Hematopoietic multipotent progenitor cell treated with erythropoietin and hydrocortisone succinate and interleukin-3 and kit ligand, for 15 days (in vitro differentiated cells): ENCODE results near the gene RAB10.
"Not testable (repeated sequence)": the region's sequence is repeated elsewhere in the genome, so short reads cannot be mapped to it uniquely, and the experiment has no call there.

ENCODE experiments used
- DNase-seq: peaks from one replicate; pipeline ENCODE4 v3.0.0-alpha.2; 2015; ENCODE audit warnings: low spot score

Gene RAB10

DNA sequence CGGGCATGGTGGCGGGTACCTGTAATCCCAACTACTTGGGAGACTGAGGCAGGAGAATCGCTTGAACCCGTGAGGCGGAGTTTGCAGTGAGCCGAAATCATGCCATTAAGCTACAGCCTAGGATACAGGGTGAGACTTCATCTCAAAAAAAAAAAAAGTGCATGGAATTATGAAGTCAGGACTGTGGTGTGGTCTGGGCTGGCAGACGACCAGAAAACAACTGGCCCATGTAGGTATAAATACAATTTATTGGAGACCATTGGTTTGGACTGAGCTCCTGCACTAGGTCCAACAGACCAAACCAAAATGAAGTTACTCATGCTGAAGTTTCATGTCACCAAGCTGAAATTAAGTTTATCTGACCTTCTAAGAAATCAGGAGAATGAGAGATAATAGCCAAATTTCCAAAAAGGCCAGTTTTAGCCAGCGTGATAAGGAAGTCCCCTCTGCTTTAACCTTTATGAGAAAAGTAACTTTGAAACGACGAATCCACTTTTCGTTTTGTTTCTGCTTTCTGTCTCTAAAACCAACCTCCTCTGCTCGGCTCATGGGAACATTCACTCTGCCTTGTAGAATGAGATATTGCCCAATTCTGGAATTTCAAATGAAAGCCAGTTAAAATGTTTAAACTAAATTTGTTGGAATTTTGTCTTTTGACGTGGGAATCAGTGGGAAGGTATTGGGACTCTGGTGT, 17.7 kb upstream of the RAB10 start:
- DNase-seq: no peak

DNA sequence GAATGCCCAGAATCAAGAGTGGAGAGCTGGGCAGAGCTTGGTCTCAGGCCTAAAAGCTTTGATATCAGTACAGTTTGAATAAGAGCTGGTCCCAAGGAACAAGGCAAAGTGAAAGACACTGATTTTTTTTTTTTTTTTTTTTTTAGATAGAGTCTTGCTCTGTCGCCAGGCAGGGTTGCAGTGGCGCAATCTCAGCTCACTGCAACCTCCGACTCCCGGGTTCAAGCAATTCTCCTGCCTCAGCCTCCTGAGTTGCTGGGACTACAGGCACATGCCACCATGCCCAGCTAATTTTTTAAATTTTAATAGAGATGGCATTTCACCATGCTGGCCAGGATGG, 17.2 kb upstream of the RAB10 start:
- not testable (repeated sequence) for DNase-seq

DNA sequence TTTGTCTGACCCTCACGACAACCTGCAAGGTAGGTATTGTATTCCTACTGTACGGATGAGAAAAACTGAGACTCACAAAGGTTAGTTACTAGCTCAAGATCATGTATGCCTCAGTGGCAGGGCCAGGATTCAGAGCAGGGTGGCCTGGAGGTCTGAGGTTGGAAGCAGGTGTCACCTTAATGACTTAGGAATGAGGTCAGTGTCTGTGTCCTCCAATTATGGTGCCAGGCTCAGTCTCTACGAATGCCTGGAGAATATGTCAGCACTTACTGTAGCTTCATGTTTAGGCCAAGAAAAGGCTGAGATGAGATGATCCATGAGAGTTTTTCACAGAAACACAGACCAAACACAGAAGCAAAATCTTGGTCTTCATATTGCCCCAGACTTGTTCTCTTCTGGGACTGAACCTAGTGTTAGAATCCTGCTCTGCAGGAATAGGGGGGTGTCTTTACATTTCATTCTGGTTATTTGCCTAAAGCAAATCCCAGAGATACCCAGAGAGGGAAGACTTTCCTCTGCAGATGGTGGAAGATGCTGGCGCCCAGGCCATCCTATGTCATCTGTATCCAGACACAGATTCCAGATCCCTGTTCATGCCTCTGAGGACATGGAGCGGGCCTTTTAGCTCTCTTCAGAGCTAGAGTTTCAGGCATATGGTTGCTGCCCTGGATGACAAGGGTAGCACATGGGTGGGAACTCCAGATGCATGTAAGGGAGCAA, 16.3 kb upstream of the RAB10 start:
- no peak for DNase-seq

DNA sequence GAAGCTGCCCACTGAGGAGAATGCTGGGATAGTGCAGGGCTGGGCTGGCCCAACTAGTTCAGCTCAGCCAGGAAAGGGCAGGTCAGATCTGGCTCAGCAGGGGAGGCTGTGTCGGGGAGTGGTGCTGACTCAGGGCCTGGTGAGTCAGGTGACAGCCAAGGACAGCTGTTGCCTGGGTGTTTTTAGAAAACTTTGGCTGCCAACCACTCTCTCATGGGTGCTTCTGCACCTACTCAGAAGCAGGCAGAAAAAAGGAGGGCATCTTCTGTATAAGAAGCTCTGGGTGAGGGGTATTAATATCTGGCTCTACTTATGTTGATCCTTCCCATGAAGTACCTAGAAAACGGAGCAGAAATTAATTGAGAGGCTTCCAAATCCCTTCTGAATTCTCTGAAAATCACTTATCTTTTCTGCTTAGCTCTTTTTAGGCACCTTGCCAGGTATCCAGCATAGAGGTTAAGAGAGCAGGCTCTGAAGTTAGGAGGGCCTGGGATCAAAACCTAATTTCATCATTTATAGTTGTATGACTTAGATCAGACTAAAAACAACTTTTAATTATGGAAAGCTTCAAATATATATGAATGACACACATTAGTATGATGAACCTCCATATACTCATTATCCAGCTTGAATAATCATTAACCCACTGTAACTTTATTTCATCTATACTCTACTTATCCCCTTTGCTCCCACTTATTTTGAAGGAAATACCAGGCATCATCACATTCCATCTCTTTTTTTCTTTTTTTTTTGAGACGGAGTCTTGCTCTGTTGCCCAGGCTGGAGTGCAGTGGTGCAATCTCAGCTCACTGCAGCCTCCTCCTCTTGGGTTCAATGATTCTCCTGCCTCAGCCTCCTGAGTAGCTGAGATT, 15.5 kb upstream of the RAB10 start:
- peak; percentile 81 for DNase-seq

DNA sequence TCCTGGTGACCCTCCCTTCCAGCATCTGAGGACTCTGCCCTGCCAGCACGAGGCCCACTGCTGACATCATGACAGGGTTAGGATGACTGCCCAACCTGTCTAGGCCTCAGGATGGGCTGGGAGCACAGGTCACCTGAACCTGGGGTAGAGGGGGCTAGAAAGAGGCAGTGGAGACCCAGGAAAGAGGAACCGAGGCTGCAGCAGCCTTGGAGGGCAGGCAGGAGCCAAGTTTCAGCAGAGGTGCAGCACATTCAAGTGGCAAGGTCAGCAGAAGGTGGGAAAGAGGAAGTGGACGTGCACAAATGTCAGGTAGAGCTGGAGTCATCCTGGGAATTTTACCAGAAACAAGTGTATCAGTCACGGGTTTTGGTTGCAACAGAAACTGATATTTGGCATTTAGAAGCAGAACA, 13.6 kb upstream of the RAB10 start:
- no peak for DNase-seq

DNA sequence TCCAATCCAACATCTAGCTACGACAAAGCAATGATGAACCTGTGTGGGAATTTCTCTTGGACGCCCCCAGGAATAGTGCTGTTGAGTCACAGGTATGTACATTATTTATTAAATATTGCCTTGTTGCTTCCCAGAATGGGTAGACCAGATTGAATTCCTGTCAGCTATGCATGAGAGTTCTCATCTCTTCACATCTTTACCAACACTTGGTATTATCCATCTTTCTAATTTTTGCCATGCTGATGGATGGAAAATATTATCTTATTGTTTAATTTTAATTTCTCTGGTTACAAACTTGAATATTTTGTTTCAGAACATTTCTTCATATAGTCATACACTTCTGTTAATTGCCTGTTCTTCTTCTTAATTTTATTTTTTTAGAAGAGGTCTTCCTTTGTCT, 9.6 kb upstream of the RAB10 start:
- DNase-seq: no peak

DNA sequence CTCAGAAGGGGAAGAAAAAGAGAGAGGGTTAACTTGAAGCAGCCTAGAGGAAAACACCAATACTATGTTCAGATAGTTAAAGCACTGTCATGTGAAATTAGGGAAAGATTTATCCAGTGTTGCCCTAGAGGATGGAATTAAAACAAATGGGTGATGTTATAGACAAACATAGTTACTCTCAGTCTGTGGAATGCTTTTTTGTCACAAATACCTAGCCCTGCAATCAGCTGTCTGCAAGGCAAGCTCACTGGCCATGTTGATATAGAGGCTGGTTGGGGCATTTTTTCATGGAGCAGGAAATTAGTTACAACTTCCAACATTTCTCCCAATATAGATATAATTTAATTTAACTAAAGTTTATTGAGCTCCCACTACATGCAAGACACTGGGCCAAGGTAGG, 8.4 kb upstream of the RAB10 start:
- no peak for DNase-seq

DNA sequence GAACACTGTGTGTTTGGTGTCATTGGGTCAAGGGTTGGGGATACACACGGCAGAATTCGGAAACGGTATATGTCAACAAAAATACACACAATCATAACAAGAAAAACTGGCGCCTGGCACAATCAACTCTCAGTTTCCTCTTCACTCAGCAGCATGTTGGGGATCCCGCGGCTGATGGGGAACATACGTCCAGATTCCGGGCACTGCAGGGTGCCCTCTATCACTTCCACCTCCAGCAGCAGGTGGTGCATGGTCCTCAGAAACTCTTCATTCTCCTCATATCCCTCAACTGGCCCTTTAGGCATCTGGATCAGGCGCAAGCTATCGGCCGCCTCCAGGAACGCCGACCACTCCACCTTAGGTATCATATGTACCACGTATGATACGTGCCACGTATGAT, 5.8 kb upstream of the RAB10 start:
- not testable (repeated sequence) for DNase-seq

DNA sequence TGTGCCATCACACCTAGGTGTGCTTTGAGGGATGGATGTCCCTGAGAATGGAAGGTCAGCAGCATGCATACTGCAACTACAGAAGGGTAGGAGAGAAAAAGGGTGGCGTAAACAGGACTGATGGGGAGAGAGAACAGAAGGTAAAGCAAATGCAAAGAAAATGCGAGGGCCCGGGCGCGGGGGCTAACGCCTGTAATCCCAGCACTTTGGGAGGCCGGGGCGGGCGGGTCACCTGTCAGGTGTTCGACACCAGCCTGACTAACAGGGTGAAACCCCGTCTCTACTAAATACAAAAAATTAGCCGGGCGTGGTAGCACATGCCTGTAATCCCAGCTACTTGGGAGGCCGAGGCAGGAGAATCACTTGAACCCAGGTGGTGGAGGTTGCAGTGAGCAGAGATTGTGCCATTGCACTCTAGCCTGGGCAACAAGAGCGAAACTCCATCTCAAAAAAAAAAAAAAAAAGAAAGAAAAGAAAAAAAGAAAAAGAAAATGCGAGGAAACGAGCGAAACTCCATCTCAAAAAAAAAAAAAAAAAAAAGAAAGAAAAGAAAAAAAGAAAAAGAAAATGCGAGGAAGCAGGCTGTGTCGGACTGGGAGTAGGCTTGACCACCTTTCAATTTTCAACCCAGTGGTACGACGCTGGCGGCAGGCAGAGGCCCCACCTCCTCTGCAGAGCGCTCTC, 1.2 kb upstream of the RAB10 start:
- DNase-seq: not testable (repeated sequence)

DNA sequence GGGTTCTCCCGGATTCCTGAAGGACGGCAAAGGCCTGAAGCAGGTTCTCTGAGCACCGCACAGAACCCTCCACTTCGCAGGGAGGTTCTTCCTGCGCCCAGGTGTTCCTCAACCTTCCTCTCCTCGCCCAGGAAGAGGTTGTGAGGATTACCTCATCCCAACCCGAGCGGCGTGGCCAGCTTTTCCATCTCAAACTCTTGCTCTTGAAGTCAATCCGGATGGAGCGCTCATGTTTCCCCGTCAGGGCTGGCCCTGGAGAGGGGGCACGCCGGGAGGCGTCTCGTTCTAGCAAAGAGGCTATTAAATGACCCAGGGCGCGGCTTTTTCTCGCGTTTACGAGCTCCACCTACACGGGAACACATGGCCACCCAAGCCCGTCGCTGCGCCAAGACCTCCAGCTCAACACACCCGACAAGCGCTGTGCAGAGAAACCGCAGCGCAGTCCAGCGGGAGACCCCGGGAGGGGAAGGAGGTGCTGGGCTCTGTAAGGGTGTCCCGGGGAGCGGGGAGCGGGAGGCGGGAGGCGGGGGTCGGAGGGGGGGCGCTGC, 540 bp upstream of the RAB10 start:
- no peak for DNase-seq

DNA sequence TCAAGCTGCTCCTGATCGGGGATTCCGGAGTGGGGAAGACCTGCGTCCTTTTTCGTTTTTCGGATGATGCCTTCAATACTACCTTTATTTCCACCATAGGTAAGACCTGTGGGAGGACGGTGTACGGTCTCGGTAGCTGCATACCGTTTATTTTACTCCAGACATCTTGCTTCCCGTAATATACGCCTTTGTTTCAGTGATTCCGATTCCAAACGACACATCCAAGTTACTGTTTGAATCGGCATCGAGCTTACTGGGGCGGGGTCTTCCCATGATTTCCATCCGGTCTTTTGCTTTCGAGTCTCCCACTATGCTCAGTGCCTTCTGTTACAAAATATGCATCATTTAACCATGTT, 731 bp downstream of the RAB10 start:
- DNase-seq: no peak

DNA sequence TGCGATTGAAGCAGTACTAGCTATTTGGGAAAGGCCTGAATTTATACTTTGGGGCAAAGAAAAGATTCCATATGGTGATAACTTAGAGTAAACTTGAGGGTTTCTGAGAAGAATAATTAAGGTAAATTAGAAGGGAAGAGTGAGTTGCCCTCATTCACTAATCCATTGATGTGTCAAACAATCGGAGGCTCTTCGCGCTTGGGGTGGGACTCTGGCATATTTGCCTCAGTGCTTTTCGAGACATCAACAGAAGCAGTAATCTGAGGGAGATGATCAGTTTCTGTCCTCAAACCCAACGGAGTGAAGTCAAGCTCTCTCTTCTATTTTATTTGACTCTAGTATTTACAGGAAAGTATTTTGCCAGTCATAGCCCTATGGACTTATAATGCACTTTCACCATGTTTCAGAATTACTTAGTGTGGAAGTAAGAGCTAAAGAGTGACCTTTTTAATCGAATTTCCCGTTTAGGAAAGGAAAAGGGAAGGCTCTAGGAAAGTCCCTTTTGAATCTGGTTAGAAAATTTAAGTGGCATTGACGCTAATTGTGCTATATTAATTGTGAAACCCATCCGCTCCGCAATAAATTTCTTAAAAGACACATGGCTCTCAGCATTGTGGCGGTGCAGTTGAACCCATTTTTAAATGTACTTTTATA, 1.3 kb downstream of the RAB10 start:
- DNase-seq: peak; percentile 55

DNA sequence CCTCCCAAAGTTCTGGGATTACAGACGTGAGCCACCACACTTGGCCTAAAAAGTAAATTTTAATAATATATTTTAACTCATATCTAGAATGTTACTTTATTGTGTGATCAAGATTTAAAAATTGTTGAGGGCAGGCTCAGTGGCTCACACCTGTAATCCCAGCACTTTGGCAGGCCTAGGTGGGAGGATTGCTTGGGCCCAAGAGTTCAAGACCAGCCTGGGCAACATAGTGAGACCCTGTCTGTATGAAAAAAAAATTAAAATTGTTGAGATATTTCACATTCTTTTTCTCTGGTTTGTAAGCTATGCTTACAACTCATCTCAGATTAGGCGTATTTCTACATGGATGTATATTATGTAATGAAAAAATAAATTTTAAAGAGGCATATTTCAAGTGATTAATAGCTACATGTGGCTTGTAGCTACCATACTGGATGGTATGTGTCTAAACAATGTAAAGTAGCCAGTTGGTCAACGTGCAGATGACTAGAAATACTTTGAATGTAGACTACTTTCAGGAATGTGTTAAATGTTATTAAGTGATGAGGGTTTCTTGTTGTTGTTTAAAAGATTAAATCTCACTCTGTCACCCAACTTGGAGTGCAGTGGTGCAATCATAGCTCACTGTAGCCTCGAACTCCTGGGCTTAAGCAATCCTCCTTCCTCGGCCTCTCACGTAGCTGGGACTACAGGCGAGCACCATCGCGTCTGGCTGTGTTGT, 5.9 kb downstream of the RAB10 start:
- peak; percentile 27 for DNase-seq

DNA sequence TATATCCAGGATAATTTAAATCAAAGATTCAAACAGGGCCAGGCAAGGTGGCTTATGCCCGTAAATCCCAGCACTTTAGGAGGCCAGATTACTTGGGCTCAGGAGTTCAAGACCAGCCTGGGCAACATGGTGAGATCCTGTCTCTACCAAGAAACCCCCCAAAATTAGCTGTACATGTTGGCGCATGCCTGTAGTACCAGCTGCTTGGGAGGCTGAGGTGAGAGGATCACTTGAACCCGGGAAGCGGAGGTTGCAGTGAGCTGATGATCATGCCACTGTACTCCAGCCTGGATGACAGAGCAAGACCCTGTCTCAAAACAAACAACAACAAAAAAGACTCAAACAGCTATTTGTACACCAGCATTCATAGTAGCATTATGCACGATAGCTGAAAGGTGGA, 9.2 kb downstream of the RAB10 start:
- no peak for DNase-seq

DNA sequence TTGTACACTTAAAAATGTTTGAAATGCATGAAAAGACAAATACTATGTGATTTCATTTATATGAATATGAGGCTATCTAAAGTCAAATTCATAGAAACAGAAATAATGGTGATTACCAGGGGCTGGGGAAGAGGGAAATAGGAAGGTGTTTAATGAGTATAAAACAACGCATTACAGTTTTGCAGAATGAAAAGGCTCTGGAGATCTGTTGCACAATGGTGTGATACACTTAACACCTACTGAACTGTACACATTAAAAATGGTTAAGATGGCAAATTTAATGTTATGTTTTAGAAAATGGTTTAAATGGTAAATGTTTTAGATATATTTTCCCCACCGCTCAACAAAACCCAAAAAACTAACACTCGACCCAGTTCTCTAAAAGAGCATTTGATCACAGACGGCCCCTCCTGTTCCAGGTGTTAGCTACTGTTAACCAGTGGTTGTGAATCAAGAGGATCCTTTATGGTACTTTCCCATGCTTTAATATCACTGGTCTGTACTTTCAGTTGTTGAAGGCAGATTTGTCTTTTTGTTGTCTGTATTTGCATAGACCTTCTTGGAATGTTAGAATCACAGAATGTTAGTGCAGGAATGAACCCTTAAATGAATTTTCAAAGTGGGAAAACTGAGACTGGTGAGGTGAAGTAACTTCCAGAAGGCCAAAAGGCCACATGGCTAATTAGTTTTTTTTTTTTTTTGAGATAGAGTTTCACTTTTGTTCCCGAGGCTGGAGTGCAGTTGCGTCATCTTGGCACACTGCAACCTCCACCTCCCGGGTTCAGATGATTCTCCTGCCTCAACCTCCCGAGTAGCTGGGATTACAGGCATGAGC, 10.2 kb downstream of the RAB10 start:
- peak; percentile 45 for DNase-seq

DNA sequence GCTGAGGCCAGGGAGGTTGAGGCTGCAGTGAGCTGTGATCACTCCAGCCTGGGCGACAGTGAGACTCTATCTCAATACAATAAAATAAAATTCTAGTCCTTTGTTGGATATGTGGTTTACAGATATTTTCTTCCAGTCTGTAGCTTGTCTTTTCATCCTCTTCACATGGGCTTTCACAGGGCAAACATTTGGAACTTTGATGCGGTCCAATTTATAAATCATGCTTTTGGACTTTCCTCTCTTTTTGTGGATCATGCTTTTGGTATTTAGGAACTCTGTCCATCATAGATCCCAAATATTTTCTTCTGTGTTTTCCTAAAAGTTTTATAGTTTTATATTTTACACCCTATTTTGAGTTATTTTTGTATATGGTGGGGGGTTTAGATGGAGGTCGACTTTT, 14.9 kb downstream of the RAB10 start:
- DNase-seq: no peak

DNA sequence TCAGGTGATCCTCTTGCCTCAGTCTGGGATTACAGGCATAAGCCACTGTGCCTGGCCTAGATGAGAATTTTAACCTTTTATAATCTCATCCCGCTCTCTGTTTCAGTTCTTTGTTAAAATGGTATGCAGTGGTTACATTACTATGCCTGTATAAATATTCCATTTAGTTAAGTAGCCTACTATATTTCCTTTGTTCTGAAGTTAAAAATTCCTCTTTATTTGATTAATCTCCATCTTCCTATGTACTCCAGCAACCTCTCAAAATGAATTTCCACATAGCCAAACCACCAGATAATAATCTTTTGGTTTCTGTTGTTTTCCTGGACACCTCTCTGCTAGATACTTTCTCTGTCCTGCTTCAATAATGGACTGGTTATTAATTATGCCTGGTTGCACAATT, 15.8 kb downstream of the RAB10 start:
- no peak for DNase-seq

DNA sequence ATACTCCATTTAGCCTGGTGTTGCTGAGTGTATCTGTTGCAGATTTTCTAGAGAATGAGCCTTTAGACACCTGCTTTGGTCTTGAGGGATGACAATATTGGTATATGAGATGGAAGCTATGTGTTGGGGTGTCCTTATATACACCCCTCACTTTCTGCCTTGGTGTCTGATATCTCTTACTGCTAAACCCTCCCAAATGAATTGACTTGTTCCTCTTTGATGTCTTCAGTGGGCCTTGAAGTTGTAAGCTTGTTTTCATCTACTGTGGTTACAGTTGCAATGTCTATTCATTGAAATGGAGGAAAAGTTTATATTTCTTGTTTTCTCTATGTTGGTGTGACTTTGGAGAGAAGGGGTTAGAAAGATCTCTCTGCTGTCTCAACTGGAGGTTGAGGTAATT, 18.9 kb downstream of the RAB10 start:
- DNase-seq: no peak

DNA sequence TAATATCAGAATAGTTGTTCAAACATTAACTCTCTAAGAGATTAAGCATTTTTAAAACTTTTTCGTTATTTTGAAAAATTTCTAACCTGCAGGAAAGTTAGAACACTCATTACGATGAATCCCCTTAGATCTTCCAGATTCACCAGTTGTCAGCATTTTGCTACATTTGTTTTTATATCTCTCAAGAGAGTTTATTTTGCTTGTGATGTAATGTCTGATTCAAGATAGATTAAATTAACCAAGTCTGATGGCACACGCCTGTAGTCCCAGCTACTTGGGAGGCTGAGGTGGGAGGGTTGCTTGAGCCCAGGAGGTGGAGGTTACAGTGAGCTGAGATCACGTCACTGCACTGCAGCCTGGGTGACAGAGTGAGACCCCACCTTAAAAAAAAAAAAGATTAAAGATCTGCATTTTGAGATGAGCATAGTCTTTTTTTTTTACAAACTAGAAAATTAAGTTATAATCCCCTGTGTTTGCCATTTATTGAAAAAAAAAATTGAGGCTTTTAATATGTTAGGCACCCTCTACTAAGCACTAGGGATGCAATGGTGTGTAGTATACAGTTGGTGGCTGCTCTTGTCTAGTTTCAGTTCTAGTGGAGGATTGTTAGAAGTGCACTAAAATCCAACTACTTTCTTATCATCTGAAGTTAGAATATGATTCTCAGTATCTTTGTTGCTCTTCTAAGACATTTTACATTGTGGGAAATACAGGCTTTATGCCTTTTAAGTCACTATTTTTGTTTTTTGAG, 20.9 kb downstream of the RAB10 start:
- no peak for DNase-seq
